GM21723 (cell line): ENCODE results near the gene ABHD12.
A peak's percentile ranks its signal among the peaks of the same experiment; 100 is the strongest.
"Not testable (repeated sequence)": the region's sequence is repeated elsewhere in the genome, so short reads cannot be mapped to it uniquely, and the experiment has no call there.

Experiments
- ATAC-seq: cut with Tn5 transposase; IDR thresholded peaks from one replicate; pipeline ENCODE4 v1.9.1; 2021; ENCODE audit warnings: mild to moderate bottlenecking, moderate library complexity; ENCODE audit not compliant: unreplicated experiment

ABHD12 gene

DNA sequence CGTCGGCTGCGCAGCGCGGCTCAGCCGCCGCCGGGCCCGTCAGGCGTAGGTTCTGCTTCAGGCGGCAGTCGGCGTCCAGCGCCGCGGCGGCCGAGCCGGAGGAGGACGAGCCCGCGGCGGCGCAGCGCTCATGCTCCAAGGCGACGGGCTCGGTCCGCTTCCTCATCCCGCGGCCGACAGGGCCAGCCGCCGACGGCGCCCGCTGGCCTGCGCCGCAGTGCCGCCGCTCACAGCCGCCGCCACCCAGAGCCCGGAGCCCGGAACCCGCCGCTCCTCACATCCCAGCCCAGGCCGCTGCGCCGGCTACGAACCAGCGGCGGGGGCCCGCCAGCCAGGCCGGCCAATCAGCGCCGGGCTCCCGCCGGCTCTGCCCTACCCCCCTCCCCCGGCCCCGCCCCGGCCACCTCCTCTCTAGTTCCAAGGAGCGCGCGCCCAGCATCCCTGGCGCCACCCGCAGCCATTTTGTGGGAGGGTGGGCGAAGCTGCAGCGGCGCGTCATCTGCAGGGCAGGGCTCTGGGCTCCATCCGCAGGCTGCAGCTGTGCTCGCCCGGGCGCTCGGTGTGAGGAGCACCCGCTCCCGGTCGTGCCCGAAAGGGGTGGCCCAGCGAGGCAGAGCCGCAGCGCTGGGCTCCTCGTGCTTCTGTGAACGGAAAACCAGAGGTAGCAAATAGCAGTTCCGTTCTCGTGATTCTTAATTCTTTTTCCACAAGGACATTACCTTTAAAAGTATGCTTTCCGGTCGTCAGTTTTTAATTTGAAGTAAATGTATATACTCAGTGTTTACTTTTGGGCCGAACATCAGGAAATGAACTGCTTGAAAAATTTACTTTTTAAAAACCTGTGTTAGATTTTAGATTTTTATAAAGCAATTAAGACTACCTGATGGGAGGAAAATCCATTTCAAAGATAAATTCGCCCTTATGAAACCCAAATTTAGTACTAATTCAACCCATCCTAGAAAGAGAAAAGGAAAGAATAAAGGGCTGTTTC, at the start of gene ABHD12:
Gene ABHD12, minus strand, starts transcription at position 298 of the 991 bp plus-strand sequence. Its CDS starts 132 bp downstream, at position 166.
- peak; percentile 86 for ATAC-seq

DNA sequence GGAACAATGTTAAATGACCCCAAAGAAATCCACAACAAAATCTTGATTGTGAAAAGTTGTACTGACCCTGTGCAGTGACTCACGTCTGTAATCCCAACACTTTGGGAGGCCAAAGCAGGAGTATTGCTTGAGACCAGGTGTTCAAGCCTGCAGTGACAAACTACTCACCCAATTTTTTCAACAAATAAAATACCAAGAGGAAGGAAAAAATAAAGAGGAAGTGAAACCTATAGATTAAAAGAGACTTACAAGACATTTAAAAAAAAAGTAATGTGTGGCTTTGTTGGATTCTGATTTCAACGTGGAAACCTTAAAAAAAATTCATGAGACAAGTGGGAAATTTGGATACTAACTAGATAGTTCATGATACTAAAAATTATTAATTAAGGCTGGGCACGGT, 48.7 kb upstream of the ABHD12 start:
- peak; percentile 76 for ATAC-seq

DNA sequence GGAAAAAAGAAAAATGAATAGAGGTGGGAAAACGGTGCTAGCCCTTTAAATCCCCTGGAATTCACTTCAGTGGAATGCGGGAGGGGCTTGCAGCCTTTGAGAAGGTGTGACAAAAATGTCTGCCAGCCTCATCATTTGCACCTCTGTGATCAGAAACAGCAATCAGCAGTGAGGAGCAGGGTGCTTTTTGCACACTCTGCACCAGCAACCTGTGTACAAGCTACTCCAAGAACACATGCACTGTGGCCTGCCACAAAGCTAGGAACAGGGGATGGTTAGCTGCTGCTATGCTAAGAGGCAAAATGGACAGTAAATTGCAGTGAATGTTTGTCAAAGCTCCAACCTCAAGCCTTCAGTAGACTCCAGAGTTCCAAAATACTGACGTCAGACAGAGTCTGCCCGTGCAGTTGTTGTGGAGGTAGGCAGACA, 46.5 kb upstream of the ABHD12 start:
- ATAC-seq = no peak

- no peak for ATAC-seq
Observed at GRCh38 chr20:25424536-25424935, 33.9 kb upstream of the ABHD12 start.

GRCh38 chr20:25422032-25422431, 31.4 kb upstream of the ABHD12 start:
- no peak for ATAC-seq

GRCh38 chr20:25421102-25421501, 30.5 kb upstream of the ABHD12 start:
- ATAC-seq = no peak

DNA sequence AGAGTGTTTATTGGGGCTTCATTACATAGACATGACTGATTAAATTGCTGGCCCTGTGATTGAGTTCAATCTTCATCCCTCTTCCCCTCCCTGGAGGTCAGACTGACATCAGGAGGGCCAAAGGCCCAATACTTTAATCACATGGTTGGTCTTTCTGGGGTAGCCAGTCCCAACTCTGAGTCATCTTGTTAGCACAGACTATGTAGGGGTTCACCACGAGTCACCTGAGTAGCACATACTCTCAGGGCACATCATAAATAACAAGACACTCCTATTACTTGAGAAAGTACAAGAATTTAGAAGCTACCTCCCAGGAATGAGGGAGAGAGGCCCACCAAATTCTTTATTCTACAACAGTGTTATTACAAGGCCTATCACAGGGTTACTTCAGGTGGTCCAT, 28.1 kb upstream of the ABHD12 start:
- ATAC-seq = no peak

- no peak for ATAC-seq
Observed at GRCh38 chr20:25408890-25409289, 18.3 kb upstream of the ABHD12 start.

DNA sequence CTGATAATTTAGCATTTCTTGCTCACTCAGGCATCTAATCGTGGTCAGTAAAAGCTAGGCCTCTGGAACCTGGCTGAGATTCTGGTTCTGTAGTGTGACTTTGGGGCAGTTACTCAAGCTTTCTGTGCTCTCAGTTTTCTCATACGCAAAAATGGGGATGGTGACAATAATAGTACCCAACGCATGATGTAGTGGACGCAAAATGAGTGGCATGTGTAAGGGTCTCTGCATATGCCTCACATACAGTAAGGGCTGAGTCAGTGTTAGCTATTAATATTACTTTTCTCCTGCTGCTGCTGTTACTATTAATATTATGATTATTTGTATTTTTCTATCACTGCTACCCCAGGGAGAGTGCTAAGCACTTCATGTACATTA, 17.5 kb upstream of the ABHD12 start:
- no peak for ATAC-seq

- ATAC-seq = peak; percentile 91
Observed at GRCh38 chr20:25407311-25408169, 16.9 kb upstream of the ABHD12 start, which contains the start of gene GINS1. TSS of gene GINS1 (plus strand) at chr20:25407673. CDS start at chr20:25407821, 148 bp downstream.

DNA sequence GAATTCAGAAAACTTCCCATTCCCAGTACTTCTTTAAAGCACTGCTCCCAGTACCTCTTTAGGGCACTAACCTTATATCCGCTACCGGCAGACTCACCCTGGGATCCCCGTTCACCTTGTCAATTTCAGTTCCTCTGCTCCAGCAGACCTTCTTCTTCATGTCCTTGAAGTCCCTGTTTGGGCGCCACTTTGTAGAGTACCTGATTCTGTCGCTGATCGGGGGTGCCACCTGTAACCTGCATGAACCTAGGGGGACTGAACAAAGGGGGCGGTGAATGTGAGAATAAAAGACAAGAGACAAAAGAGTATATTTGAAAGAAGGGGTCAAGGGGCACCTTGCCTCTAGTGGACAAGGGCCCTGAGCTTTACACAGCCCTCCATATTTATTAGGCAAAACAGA, 11.9 kb upstream of the ABHD12 start:
- no peak for ATAC-seq

- ATAC-seq = not testable (repeated sequence)
Observed at GRCh38 chr20:25400291-25400732, 9.7 kb upstream of the ABHD12 start.

DNA sequence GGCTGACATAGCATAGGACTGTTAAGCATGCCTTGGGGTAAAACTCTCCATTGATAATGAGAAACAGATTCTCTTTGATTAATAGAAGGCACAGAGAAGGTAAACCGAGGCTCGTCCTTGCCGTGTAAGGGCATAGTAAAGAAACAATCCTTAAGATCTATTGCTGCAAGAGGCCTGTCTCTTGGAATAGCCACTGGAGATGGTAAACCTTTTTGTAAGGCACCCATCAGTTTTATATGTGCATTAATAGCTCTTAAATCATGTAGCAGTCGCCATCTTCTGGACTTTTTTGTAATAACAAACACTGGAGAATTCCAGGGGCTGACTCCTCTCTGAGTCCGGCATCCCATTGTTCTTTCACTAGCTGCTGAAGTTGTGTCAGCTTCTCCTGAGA, 8.4 kb upstream of the ABHD12 start:
- ATAC-seq = no peak

GRCh38 chr20:25398376-25399036, 7.9 kb upstream of the ABHD12 start:
- no peak for ATAC-seq

GRCh38 chr20:25397821-25398220, 7.2 kb upstream of the ABHD12 start:
- no peak for ATAC-seq

DNA sequence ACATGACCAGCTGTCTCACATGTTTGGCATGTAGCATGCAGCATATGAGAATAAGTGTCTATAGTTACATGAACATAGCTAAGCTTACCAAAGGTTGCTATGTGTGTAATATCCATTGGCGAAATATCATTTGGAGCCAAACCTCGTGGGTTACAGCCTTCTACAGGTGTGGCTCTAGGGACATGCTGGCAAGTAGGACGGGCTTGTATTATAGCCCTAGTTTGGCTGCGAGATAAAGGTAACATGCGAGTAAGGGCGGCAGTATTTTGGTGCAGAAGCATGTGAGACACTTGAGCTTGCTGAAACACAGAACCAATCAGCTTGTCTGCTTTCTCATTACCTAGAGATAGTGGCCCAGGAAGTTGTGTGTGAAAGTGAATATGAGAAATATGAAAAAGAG, 6.5 kb upstream of the ABHD12 start:
- no peak for ATAC-seq

GRCh38 chr20:25394996-25395395, 4.4 kb upstream of the ABHD12 start:
- no peak for ATAC-seq

- ATAC-seq = no peak
Observed at GRCh38 chr20:25394276-25394675, 3.6 kb upstream of the ABHD12 start.

GRCh38 chr20:25389858-25390537, 637 bp downstream of the ABHD12 start:
- ATAC-seq = peak; percentile 43

- ATAC-seq = no peak
Observed at GRCh38 chr20:25389401-25389857, 1.2 kb downstream of the ABHD12 start.
